HFFc6 (cell line): ENCODE data around the gene TMPRSS11B. TPM values are rescaled to one million over a fixed set of nuclear protein-coding genes. Genes with fewer than 3 reads are reported as not detected.
"Not testable (repeated sequence)": the region's sequence is repeated elsewhere in the genome, so short reads cannot be mapped to it uniquely, and the experiment has no call there.

Source experiments
- DNase-seq: peaks from one replicate; pipeline ENCODE4 v3.0.0-alpha.2; 2018
- H3K27ac Mint-ChIP-seq: 2 replicates; pipeline ENCODE4 v1.8.0; 2020; ENCODE audit warnings: mild to moderate bottlenecking, mixed read lengths
- H3K27me3 Mint-ChIP-seq: 2 replicates; pipeline ENCODE4 v1.8.0; 2021; ENCODE audit warnings: mild to moderate bottlenecking, moderate library complexity, mixed read lengths; ENCODE audit not compliant: insufficient read depth
- H3K36me3 Mint-ChIP-seq: 2 replicates; pipeline ENCODE4 v1.8.0; 2021; ENCODE audit warnings: low read depth, mixed read lengths
- H3K4me1 Mint-ChIP-seq: 2 replicates; pipeline ENCODE4 v1.8.0; 2020; ENCODE audit warnings: low read depth, mixed read lengths
- H3K4me3 Mint-ChIP-seq: 2 replicates; pipeline ENCODE4 v1.8.0; 2020; ENCODE audit warnings: mild to moderate bottlenecking, moderate library complexity, mixed read lengths
- H3K9me3 Mint-ChIP-seq: 2 replicates; pipeline ENCODE4 v1.8.0; 2020; ENCODE audit warnings: mild to moderate bottlenecking, mixed read lengths
- CTCF ChIP-seq: fragments of 200-600 bp; sonication (generic); IDR thresholded peaks from 2 replicates; pipeline ENCODE4 v1.5.0; 2021; ENCODE audit warnings: antibody characterized with exemption, mild to moderate bottlenecking
- total RNA-seq, 6 experiments: library from RNA; stranded (reverse); fragmentation: NEBNext Ultra II Directional; extraction: Animal tissue kit (Norgen Biotek cat#: 25700); gene quantifications; 2 replicates in 1 of 6; 3 replicates in 5 of 6; pipeline ENCODE4 v1.2.3, GENCODE V29; 2021

The TMPRSS11B gene
- total RNA-seq, 6 experiments from 2014 or later = not detected

- Mint-ChIP-seq H3K4me3 (no peak overlapping the region), H3K9me3 (no peaks in the 10 kb centered on the region), H3K4me1 (peaks cover 5% of the 10 kb centered on the region), H3K27ac (no peak overlapping the region), H3K27me3 (peaks cover 4% of the 10 kb centered on the region; the same call in 1 of the 2 replicates), H3K36me3 (no peaks in the 10 kb centered on the region)
- no peak for DNase-seq
- no peak for TF ChIP-seq CTCF
These were observed 37.6 kb upstream of the TMPRSS11B start for GRCh38 chr4:68283095-68283494.

GRCh38 chr4:68281796-68282740, 36.6 kb upstream of the TMPRSS11B start:
- not testable (repeated sequence) for H3K27me3 Mint-ChIP-seq, H3K4me3 Mint-ChIP-seq, H3K27ac Mint-ChIP-seq, H3K9me3 Mint-ChIP-seq, H3K36me3 Mint-ChIP-seq, DNase-seq
- peaks cover 13% of the 10 kb centered on the region for H3K4me1 Mint-ChIP-seq

DNA sequence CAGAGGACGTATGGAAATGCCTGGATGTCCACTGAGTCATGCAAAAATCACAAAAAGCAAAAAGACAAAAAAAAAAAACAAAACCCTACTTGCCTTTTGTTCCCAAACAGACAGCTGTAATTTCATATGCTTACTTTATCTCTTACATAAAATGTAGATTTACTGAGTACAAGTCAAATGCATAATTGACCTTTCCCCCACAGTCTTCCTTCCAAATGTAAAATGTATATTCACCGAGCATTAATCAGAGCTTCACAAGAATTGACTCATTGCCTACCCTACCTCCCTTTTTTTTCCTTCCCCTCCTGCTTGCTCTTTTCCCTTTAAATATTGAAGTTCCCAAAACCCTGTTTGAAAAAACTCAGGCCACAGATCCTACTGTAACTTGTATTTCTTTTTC, 32.5 kb upstream of the TMPRSS11B start:
- DNase-seq = no peak
- Mint-ChIP-seq H3K27ac (no peak overlapping the region), H3K36me3 (no peaks in the 10 kb centered on the region), H3K4me1 (peaks cover 27% of the 10 kb centered on the region), H3K4me3 (no peak overlapping the region), H3K27me3 (no peaks in the 10 kb centered on the region; the same call in none of the 2 replicates), H3K9me3 (no peaks in the 10 kb centered on the region)
- TF ChIP-seq CTCF = no peak

GRCh38 chr4:68277627-68278026, 32.1 kb upstream of the TMPRSS11B start:
- H3K4me1 Mint-ChIP-seq = peaks cover 31% of the 10 kb centered on the region
- no peaks in the 10 kb centered on the region for H3K9me3 Mint-ChIP-seq
- no peaks in the 10 kb centered on the region; the same call in none of the 2 replicates for H3K27me3 Mint-ChIP-seq
- no peak for DNase-seq
- no peak overlapping the region for H3K4me3 Mint-ChIP-seq
- TF ChIP-seq CTCF = no peak
- H3K36me3 Mint-ChIP-seq = no peaks in the 10 kb centered on the region
- no peak overlapping the region for H3K27ac Mint-ChIP-seq

GRCh38 chr4:68272860-68273259, 27.4 kb upstream of the TMPRSS11B start:
- Mint-ChIP-seq H3K27me3 (peaks cover 1% of the 10 kb centered on the region), H3K4me1 (peaks cover 37% of the 10 kb centered on the region), H3K9me3 (no peaks in the 10 kb centered on the region), H3K27ac (no peak overlapping the region), H3K4me3 (peak overlapping the region; percentile 89), H3K36me3 (no peaks in the 10 kb centered on the region)
- DNase-seq = peak; percentile 9
- no peak for TF ChIP-seq CTCF

- H3K9me3 Mint-ChIP-seq = no peaks in the 10 kb centered on the region
- DNase-seq = no peak
- TF ChIP-seq CTCF = no peak
- peaks cover 1% of the 10 kb centered on the region for H3K27me3 Mint-ChIP-seq
- no peaks in the 10 kb centered on the region for H3K36me3 Mint-ChIP-seq
- H3K4me1 Mint-ChIP-seq = peaks cover 38% of the 10 kb centered on the region
- peak overlapping the region; percentile 28 for H3K27ac Mint-ChIP-seq
- H3K4me3 Mint-ChIP-seq = peak overlapping the region; percentile 89
These were observed 26.9 kb upstream of the TMPRSS11B start for GRCh38 chr4:68272380-68272779.
